Bronchial epithelial cell (primary cell): ENCODE data around the gene TAX1BP1. TPM values are rescaled to one million over a fixed set of nuclear protein-coding genes. Genes with fewer than 3 reads are reported as not detected.
"Not testable (repeated sequence)": the region's sequence is repeated elsewhere in the genome, so short reads cannot be mapped to it uniquely, and the experiment has no call there.

Source experiments
- DNase-seq: peaks from one replicate; pipeline ENCODE4 v3.0.0-alpha.2; 2010; ENCODE audit warnings: low read depth
- FAIRE-seq: peaks from 2 replicates; lab custom pipeline; 2011; peaks lifted over from hg19 to GRCh38; lab: Jason Lieb, UNC
- H3K27me3 ChIP-seq: 2 replicates; pipeline ENCODE4 v1.5.1; 2011; ENCODE audit warnings: low read length; ENCODE audit not compliant: control insufficient read depth, insufficient read depth
- H3K36me3 ChIP-seq: 2 replicates; pipeline ENCODE4 v1.5.1; 2011; ENCODE audit warnings: low read length; ENCODE audit not compliant: control insufficient read depth, insufficient read depth
- H3K4me3 ChIP-seq: 2 replicates; pipeline ENCODE4 v1.5.1; 2011; ENCODE audit warnings: mild to moderate bottlenecking, low read depth, low read length, control low read depth
- total RNA-seq: library from RNA; depleted of rRNA; stranded (reverse); fragments of >200 nt; gene quantifications from 2 replicates; pipeline ENCODE4 v1.2.1, GENCODE V29; 2014
- TF ChIP-seq, protein P1 (sequence below): IDR thresholded peaks from 2 replicates; pipeline ENCODE4 v1.5.1; 2011; ENCODE audit warnings: mild to moderate bottlenecking, moderate library complexity, low read length, control low read depth, inconsistent platforms; ENCODE audit not compliant: insufficient read depth, severe bottlenecking

TAX1BP1 gene
- total RNA-seq, 1 donor from 2014 or later: 92.1 TPM

GRCh38 chr7:27737616-27738015 lies 2.3 kb upstream of the TAX1BP1 start:
- Histone ChIP-seq H3K4me3 (no peak overlapping the region), H3K27me3 (no peaks in the 10 kb centered on the region), H3K36me3 (no peaks in the 10 kb centered on the region)
- TF ChIP-seq, protein P1, sequence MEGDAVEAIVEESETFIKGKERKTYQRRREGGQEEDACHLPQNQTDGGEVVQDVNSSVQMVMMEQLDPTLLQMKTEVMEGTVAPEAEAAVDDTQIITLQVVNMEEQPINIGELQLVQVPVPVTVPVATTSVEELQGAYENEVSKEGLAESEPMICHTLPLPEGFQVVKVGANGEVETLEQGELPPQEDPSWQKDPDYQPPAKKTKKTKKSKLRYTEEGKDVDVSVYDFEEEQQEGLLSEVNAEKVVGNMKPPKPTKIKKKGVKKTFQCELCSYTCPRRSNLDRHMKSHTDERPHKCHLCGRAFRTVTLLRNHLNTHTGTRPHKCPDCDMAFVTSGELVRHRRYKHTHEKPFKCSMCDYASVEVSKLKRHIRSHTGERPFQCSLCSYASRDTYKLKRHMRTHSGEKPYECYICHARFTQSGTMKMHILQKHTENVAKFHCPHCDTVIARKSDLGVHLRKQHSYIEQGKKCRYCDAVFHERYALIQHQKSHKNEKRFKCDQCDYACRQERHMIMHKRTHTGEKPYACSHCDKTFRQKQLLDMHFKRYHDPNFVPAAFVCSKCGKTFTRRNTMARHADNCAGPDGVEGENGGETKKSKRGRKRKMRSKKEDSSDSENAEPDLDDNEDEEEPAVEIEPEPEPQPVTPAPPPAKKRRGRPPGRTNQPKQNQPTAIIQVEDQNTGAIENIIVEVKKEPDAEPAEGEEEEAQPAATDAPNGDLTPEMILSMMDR: no peak
- FAIRE-seq: no peak
- DNase-seq: no peak

DNA sequence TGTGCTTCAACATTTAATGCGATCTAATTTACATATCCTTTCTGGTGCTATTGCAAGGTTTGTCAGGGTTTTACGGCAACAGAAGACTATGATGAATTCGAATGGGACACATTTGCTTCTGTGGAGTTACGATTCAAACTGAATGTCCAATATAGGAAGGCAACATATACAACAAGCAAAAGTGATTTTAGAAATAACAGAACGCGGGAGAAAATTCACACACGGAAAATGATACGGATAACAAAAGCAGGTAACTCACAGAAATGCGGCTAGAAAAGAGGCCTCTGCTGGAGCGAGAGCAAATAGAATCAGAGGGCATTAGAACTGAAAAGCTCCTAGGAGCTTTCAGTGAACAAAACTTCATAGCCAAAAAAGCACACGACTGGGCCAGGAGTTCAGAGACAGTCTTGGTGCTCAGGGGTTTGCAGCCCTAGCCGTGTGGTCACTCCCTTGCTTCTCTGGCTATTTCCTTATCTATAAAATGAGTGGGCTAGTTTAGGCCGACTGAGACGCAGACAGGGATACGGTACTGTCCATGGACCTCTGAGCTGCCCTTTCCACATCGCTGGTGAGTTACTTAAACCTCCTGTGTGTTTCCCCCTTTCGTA lies 557 bp upstream of the TAX1BP1 start:
- Histone ChIP-seq H3K36me3 (no peaks in the 10 kb centered on the region), H3K4me3 (peak overlapping the region; percentile 59), H3K27me3 (no peaks in the 10 kb centered on the region)
- TF ChIP-seq, protein P1: no peak
- DNase-seq (no peak), FAIRE-seq (no peak)

GRCh38 chr7:27740449-27741086 lies 606 bp downstream of the TAX1BP1 start:
- FAIRE-seq: no peak
- peak; percentile 91 for DNase-seq
- TF ChIP-seq, protein P1: no peak
- Histone ChIP-seq H3K27me3 (no peaks in the 10 kb centered on the region), H3K4me3 (peak overlapping the region; percentile 59), H3K36me3 (no peaks in the 10 kb centered on the region)

GRCh38 chr7:27742091-27742710 lies 2.2 kb downstream of the TAX1BP1 start:
- peak; percentile 62 for FAIRE-seq
- DNase-seq: peak; percentile 20
- not testable (repeated sequence) for H3K36me3 ChIP-seq, H3K27me3 ChIP-seq, H3K4me3 ChIP-seq

DNA sequence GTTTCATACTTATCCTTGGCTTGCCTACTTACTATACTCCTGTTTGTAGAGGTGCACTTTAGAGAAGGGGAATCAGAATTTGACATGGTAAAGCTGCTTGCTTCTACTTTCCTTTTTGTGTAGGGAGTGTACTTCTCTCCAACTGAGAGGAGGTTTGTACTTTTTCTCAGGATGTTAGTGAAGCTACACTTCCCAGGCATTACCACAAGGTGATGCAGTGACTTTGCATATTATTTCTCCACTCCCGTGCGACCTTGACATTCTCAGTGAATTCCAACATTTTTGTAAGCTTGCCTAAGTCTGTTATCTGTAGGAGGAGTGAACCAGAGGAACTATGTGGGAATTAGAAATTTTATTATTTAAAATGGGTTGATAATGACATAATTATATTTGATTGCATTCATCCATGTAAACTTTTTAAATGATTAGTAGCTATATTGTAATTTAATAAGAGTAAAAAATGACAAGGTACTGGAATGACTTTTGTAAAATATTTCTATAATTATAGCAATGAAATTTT lies 5.2 kb downstream of the TAX1BP1 start:
- Histone ChIP-seq H3K4me3 (no peak overlapping the region), H3K36me3 (peaks cover 3% of the 10 kb centered on the region), H3K27me3 (no peaks in the 10 kb centered on the region)
- FAIRE-seq (no peak), DNase-seq (peak; percentile 53)
- TF ChIP-seq, protein P1: peak; percentile 62

DNA sequence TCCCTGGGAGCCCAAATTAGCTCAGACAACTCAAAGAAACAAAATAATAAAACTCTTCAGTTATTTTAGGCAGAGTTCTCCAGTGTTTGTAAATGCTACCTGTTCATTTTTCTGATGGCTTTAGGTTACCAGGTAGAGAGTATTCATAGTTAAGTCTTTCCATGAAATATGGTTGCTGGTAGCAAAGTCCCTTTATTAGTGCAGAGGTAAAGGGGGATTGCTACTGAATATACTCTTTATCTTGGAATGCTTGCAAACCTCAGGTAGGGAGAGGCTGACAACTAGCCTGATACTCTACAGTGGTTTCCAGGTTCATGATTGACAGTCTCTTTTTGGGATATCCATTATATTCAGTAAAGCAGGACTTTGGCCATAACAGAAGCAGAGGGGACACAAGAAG lies 6.5 kb downstream of the TAX1BP1 start:
- FAIRE-seq (no peak), DNase-seq (no peak)
- Histone ChIP-seq H3K27me3 (no peaks in the 10 kb centered on the region), H3K4me3 (no peak overlapping the region), H3K36me3 (peaks cover 5% of the 10 kb centered on the region)
- TF ChIP-seq, protein P1: no peak
